Hematopoietic multipotent progenitor cell (in vitro differentiated cells): ENCODE measurements around the gene MYO1H. TPM values are rescaled to one million over a fixed set of nuclear protein-coding genes. Genes with fewer than 3 reads are reported as not detected.
"Not testable (repeated sequence)": the region's sequence is repeated elsewhere in the genome, so short reads cannot be mapped to it uniquely, and the experiment has no call there.

ENCODE experiments used
- DNase-seq, 3 donors: peaks; one replicate each; pipeline ENCODE4 v3.0.0-alpha.2; 2011 to 2015; ENCODE audit warnings: low read depth in 2 of 3, low spot score in 2 of 3
- total RNA-seq: library from RNA; depleted of rRNA; stranded (reverse); fragments of >200 nt; gene quantifications from one replicate; pipeline ENCODE4 v1.2.3, GENCODE V29; 2012

MYO1H gene
- not detected for total RNA-seq

- no peak for DNase-seq
These were observed at the start of gene MYO1H for GRCh38 chr12:109347589-109347988. MYO1H (plus strand) TSS chr12:109347900; CDS start chr12:109347961, 61 bp downstream.

GRCh38 chr12:109299849-109300248 is 47.9 kb upstream of the MYO1H start:
- no peak for DNase-seq

- DNase-seq, result no peak
These were observed 46.0 kb upstream of the MYO1H start for GRCh38 chr12:109301643-109302168.

GRCh38 chr12:109302358-109302757 is 45.3 kb upstream of the MYO1H start:
- peak in 1 of 3 donors; percentile 26 for DNase-seq

GRCh38 chr12:109302770-109303169 is 44.9 kb upstream of the MYO1H start:
- no peak for DNase-seq

- no peak for DNase-seq
These were observed 43.2 kb upstream of the MYO1H start for GRCh38 chr12:109304485-109304884.

GRCh38 chr12:109305547-109305946 is 42.2 kb upstream of the MYO1H start:
- no peak for DNase-seq

- DNase-seq, result no peak
These were observed 40.6 kb upstream of the MYO1H start for GRCh38 chr12:109307051-109307450.

- peak in 1 of 3 donors; percentile 14 for DNase-seq
These were observed 38.9 kb upstream of the MYO1H start, which contains the start of gene FOXN4 for GRCh38 chr12:109308534-109309380. FOXN4 (minus strand) TSS chr12:109309284; CDS start chr12:109308321, 963 bp downstream.

GRCh38 chr12:109309381-109310246 is 38.1 kb upstream of the MYO1H start:
- peak in 1 of 3 donors; percentile 15 for DNase-seq

- peak in 2 of 3 donors; percentile 17 to 24 for DNase-seq
These were observed 37.2 kb upstream of the MYO1H start for GRCh38 chr12:109310247-109311125.

- not testable (repeated sequence) for DNase-seq
These were observed 26.4 kb upstream of the MYO1H start for GRCh38 chr12:109321294-109321693.

GRCh38 chr12:109329003-109329402 is 18.7 kb upstream of the MYO1H start:
- DNase-seq, result no peak

GRCh38 chr12:109329686-109330085 is 18.0 kb upstream of the MYO1H start:
- no peak for DNase-seq

- no peak for DNase-seq
These were observed 17.1 kb upstream of the MYO1H start for GRCh38 chr12:109330282-109331230.

GRCh38 chr12:109331301-109331952 is 16.3 kb upstream of the MYO1H start:
- no peak for DNase-seq

GRCh38 chr12:109334887-109335286 is 12.8 kb upstream of the MYO1H start:
- DNase-seq, result no peak

GRCh38 chr12:109336593-109336992 is 11.1 kb upstream of the MYO1H start:
- no peak for DNase-seq
